Stimulated activated CD8-positive, alpha-beta memory T cell treated with anti-CD3 and anti-CD28 coated beads, Interleukin-7, amount 100 ng/mL, for 24 hours (primary cell): ENCODE measurements around the gene PTPRA.
"Not testable (repeated sequence)": the region's sequence is repeated elsewhere in the genome, so short reads cannot be mapped to it uniquely, and the experiment has no call there.

Experiments
- DNase-seq: peaks from one replicate; pipeline ENCODE4 v3.0.0-alpha.2; 2020; ENCODE audit warnings: low read depth

PTPRA gene, protein sequence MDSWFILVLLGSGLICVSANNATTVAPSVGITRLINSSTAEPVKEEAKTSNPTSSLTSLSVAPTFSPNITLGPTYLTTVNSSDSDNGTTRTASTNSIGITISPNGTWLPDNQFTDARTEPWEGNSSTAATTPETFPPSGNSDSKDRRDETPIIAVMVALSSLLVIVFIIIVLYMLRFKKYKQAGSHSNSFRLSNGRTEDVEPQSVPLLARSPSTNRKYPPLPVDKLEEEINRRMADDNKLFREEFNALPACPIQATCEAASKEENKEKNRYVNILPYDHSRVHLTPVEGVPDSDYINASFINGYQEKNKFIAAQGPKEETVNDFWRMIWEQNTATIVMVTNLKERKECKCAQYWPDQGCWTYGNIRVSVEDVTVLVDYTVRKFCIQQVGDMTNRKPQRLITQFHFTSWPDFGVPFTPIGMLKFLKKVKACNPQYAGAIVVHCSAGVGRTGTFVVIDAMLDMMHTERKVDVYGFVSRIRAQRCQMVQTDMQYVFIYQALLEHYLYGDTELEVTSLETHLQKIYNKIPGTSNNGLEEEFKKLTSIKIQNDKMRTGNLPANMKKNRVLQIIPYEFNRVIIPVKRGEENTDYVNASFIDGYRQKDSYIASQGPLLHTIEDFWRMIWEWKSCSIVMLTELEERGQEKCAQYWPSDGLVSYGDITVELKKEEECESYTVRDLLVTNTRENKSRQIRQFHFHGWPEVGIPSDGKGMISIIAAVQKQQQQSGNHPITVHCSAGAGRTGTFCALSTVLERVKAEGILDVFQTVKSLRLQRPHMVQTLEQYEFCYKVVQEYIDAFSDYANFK

DNA sequence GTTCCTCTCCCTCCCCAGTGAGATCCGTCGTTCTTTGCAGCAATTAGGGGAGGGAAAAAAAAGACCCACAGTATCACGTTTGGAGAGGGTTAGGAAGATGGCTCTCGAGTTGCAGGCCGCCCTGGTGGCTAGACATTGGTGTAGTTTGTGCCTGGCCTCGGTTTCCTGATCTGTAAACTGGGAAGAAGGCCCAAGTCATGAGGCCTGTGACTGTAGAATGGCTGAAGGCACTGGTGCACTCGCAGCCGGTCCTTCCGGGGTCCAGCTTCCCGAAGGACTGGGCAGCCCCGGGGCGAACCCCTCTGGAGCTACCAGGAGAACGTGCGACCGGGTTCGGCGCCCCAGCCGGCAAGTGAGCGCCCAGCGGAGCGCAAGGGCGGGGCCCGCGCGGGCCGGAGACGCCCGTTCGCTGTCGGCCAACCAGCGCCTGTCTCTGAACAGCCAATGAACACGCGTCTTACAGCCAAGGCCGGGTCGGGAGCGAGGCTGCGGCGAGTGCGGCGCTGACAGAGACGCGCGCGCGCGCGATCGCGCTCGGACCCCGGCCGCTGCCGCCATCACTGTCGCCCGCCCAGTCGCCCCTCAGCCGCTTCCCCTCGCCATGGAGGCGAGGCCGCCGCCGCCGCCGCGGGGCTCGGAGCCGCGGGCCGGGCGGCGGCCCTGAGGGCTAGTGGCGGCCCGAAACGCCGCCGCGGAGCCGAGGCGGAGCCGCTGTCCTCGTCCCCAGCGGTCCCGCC, at the start of gene PTPRA:
TSS of gene PTPRA (plus strand) at position 472 of the 737 bp plus-strand sequence. CDS start 90,797 bp downstream, outside the sequence.
- DNase-seq: peak; percentile 83

DNA sequence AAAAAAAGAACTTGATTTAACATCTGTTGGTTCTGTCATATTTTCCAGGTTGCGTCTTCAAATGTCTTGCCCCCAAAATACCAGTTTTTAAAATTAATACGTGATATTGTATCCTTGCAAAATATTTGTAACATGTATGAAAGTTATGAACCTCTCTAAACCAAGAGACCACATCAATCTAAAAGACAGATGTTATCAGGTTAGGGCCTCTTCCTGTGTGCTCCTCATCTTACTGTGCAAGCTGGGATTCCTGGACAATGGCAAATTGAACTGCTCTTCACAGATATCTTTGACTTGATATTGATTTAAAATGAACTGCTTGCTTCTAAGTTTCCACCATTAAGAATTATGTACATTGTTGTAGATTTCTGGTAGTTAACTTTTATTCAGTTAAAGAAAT, 47.5 kb upstream of the PTPRA start:
- DNase-seq: no peak

DNA sequence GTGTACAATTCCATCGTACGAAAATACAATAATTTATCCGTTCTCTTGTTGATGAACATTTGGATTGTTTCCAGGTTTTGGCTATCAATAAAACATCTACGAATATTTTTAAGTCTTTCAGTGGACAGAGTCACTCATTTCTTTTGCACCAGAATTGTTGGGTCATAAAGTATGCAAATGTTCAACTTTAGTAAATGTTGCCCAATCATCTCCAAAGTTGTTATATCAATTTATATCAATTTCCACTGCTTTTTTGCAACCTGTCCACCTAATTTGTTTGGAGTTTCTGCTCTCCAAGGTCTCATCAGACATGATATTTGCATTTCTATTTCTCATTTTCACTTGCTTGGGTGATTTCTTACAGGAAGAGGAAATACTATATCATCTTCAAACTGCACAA, 46.6 kb upstream of the PTPRA start:
- no peak for DNase-seq

DNA sequence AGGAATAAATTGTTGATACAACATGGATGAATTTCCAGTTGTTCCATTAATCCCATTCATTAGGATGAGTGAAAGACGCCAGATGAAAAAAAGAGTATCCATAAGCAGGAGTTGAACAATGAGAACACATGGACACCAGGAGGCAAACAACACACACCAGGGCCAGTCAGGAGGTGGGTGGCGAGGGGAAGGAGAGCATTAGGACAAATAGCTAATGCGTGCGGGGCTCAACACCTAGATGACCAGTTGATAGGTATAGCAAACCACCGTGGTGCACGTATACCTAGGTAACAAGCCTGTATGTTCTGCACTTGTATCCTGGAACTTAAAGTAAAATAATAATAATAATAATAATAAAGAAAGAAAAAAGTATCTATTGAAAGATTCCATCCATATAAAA, 43.9 kb upstream of the PTPRA start:
- DNase-seq: no peak

DNA sequence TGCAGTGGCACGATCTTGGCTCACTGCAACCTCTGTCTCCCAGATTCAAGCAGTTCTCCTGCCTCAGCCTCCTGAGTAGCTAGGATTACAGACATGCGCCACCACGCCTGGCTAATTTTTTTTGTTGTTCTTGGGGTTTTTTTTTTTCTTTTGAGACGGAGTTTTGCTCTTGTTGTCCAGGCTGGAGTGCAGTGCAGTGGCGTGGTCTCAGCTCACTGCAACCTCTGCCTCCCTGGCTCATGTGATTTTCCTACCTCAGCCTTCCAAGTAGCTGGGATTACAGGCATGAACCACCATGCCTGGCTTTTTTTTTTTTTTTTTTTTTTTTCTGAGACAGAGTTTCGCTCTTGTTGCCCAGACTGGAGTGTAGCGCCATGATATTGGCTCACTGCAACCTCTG, 42.1 kb upstream of the PTPRA start:
- DNase-seq: not testable (repeated sequence)

DNA sequence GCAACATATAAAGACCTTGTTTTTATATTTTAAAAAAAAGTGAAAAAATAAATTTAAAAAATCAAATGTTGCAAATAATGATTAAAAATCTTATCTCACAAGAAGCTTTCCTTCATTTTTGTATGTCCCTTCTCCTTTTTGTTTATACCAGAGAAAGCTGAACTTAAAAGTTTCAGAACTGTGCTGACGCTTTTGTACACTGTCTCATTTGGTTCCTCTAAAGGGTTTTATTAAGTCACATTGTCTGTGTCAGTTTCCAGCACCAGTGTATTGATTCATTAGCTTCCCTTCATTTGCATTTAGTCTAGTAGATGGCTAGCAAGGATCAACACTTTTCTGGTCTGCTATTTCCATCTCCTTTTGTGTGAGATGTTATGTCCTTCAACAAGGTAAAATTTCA, 39.5 kb upstream of the PTPRA start:
- DNase-seq: no peak

DNA sequence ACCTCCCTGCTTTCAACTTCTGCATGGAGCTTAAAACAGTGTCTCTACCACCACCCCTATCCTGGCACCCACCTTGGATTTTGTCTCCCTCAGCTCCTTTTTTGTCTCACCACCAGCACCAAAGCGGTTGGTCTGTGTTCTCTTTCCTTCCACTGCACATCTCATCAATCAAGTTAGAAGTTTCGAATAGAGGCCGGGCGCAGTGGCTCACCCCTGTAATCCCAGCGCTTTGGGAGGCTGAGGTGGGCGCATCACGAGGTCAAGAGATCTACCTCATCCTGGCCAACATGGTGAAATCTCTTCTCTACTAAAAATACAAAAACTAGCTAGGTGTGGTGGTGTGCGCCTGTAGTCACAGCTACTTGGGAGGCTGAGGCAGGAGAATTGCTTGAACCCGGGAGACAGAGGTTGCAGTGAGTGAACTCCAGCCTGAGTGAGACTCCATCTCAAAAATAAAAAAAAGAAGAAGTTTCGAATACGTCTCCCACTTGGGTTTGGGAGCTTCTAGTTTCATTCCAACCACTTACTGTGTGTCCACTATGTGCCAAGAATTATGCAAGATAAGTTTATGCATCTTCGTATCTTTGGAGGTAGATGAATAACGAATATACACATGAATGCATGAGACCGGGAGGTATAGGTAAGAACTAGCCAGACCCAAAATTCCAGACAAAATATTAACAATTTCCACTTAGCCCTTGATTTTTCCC, 38.7 kb upstream of the PTPRA start:
- DNase-seq: no peak

DNA sequence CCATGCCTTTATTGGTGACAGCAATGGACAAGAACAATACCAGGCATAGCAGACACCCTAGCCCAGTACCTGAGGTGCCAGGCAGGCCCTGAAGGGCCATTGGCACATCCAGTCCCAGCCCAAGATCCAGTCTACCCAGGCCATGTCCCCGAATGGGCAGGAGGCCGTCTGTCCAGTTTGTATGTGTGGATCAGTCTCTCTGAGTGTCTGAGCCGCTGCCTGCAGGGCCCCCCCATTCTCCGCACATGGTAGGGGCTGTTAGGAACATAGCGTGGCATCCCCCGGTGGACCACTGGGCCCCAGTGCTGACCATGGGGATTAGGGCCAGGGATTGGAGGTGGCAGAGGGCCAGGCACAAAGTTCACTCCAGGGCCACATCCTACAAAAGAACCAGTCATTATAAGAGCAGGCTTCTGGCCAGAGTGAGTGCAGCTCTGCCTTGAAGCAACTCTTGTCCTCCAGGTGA, 37.9 kb upstream of the PTPRA start:
- no peak for DNase-seq

DNA sequence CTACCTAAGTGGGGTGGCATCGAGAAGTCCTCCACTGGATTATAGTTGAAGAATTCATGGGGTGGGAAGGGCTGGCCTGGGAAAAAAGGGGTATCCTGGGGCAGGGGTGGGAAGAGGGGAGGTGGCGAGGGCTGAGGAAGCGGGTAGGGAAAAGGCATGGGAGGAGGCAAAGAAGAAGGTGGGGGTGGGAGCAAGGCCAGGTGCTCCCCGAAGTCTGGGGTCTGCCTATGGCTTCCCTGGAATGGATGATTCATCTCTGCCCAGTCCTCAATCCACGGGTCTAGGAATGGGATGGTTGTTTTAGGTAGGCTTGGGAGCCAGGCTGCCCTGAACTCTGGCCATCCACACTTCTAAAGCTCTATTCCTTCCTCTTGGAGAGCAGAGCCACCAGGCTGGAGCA, 37.2 kb upstream of the PTPRA start:
- no peak for DNase-seq

DNA sequence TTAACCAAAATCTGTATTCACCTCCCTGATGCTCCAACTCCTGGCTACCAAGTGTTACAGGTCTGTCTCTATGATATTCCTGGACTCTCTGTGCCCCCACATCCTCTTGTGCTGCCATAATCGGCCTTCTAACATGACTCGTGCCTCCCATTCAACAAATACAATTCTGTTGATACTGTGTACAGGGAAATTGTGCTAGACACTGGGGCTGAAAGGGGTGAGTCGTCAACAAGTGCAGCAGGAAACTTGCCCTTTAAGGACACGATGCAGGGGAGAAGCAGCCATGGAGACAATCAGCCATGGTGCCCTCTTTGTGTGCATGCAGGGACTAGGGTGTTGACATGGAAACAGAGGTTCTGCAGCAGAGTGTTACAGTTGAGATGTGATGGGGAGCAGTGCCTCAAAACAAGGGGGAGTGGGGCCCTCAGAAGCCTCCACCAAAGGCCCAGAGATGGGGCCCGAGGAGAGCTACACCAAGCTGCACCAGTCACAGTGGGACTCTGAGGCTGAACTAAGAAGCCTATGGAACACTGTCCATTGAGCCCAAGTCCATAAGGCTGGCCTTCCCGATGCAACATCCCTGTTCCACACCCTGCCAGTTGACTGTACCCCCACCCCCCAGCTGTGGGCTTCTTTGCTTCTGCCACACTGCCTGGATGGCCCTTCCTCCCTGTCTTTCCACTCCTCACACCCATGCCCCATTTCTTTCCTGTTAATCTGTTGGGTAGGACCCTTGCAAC, 35.9 kb upstream of the PTPRA start:
- DNase-seq: no peak

DNA sequence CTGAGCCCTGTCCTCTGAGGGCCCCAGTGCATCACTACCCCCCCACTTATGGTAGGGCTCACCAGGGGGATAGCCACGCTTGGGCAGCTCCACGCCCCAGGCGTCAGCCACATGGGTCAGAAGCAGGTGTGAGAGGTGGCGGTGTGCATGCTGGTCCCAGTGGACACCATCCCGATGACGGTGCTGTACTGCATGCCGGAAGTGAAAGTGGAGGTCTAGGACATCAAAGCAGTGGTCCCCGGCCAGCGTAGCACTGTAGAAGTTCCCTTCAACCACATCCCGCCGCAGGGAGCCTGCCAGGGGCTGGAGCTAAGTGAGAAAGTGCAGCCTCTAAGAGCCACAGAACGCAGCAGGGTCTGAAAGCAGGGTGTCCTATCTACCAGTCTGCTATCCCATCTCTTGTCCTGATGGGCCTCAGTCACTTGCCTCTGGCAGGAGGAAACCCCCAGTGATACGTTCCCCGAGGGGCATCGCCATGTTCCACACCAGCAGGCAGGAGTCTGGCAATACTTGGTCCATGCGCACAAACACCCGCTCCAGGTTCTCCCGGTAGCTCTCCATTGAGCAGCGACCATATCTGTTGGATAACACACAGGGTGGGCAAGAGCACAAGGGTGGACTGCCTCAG, 35.0 kb upstream of the PTPRA start:
- DNase-seq: no peak

DNA sequence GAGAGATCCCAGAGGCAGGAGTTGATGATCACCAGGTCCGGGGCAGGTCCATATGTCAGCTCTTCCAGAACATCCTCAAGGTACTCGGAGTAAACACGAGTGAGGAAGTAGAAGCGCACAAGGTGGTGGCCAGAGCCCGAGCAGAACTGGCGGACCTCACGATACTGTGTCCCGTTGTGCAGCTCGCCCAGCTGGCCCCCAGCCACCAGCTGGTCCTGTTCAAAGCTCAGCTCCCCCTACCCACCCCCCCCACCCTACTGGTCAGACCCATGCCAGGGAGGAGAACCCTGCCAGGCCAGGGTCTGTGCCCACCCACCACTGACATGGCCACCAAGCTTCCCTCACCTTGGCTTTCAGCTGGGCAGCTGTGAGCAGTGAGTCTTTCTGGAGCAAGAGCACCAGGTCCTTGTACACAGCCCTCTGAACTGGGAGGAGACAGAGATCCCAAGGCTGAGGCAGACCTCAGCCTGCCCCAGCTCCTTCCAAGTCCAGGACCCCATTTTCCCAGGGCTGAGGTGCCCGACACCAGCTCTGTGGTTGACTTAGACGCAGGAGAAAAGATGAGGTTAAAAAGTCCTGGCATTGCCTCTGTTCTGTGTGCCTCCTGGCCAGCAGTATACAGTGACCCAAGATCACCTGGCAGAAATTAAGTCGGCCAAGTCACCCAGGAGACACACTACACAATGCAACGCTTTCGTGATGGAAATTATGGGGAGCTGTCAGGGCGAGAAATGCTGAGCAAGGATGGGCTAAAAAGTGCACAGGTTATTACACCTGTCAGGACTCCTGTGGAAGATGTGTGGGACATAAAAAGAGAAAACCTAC, 34.2 kb upstream of the PTPRA start:
- DNase-seq: no peak

DNA sequence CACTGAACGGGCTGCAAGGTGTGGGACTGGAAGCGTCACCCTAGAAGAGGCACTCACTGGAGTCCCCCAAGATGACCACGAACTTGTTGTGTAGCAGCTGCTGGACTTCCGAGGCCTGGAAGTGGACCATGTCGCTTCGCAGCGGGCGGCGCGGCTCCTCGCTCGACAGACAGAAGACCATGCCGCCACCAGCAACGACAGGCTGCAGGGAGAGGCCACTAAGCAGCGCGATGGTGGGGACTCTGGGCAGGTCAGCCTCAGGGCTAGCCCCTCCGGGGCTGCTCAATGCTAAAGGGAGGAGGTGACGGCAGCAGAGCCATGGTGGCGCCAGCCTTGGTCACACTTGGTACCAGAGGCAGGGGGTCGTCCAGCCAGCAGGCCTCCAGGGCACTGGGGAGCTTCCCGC, 33.5 kb upstream of the PTPRA start:
- DNase-seq: no peak

DNA sequence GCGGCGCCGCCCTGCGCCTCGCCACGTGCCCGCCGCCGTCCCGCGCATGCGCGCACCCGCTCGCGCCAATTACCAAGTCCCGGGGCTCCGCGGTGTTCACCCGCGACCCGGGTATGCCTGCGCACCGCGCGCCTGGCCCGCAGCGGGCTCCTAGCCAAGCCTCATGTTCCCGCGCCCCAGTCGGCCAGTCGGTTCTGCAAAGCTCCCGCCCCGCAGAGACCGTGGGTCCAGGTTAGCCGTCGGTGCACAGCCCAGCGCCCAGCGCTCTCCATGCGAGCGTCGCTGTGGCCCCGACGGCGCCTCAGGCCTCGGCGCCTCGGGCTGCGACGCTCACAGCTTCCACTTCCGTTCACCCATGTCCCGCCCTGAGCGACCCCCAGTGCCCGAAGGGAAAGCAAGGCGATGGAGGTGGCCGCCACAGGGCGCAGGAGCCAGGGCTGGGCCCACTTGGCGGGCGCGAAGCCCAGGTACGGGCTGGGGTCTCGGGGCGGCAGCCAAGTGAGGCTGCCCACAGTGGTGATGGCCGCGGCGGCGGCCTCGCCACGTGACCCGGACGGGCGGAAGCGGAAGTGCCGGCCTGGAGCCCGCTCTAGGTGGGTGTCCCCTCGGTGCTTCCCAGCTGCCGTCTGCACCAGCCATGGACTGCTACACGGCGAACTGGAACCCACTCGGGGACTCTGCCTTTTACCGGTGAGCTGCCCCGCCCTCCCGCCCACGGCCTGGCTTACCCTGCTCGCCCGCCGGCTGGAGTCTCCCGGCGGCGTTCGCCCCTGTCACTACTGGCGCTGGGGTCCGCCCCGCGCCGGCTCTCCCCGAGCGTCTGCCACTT, 32.9 kb upstream of the PTPRA start, which contains the start of the genes PCED1A and VPS16:
TSS of gene PCED1A (minus strand) at position 518 of the 829 bp plus-strand sequence. CDS start 743 bp downstream, outside the sequence.
TSS of gene VPS16 (plus strand) at position 608 of the 829 bp plus-strand sequence. CDS start at position 638, 30 bp downstream.
- DNase-seq: peak; percentile 77

DNA sequence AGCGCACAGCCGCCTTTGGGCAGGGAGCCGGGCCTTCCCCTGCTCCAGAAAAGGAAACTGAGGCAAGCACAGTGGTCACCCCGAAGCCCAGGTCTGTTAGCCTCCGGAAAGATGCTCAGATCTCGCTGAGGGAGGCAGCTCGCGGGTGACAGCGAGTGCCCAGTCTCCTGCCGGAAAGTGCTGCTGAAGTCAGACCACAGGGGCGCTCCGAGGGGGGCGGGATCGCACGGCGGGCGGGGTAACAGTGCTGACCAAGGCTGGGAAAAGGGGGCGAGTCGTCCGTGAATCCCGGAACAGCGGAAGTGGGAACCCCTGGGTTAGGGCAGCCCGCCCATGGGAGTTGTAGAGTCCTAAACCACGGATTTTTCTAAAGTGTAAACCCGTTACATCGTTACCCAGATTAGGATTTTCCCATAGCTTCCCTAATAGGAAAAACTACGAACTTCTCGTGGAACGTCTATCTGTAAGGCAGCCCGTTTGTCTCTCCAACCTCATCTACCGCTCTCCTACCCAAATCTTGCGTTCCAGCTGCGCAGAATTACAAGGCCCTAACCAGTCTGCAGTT, 32.2 kb upstream of the PTPRA start:
- DNase-seq: no peak

DNA sequence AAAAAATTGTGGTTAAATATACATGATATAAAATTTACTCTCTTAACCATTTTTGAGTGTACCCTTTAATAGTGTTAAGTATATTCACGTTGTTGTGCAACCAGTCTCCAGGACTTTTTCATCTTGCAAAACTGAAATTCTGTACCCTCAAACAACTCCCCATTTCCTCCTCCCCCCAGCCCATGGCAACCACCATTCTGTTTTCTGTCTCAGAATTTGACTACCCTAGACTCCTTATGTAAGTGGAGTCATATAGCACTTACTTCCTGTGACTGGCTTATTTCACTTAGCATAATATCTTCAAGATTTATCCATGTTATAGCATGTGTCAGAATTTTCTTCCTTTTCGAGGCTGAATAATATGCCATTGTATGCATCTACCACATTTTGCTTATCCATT, 27.7 kb upstream of the PTPRA start:
- DNase-seq: no peak

DNA sequence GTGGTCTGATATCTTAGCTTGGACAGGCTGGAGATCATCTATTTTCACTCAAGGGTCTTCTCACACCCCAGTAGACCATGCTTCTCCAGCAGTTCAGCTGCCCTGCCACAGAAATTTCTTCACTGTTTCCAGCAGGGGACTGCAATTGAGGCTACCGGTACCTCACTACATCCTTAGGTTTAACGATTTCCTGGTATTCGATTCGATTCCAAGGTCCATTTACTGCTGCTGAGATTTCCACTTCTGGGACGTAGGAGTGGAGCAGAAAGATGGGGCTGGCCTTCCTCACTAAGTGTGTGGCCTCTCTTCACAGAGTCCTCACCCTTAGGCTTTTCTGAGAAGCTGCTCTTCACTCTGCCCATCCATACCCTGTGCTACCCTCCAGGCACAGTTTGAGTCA, 26.6 kb upstream of the PTPRA start:
- DNase-seq: no peak

DNA sequence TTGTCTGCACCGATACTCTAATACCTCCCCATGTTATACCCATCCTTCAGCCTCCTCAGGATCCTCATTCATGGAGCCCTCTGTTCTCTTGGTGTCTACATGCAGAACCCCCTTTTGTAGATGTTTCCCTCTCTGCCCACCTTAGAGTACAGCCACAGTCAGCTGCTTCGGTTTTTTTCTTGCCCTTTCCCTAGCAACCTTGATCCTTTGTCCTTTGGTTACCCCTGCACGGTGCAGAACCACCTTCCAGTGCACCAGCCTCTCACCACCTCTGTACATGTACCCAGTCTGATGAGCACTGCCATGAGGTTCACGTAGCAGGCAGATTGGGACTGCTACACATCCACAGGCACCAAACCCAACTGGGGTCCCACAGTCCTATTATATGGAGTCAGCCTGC, 25.5 kb upstream of the PTPRA start:
- DNase-seq: no peak
